Lower lobe of right lung (tissue), 2 donors: ENCODE results near the gene DLEC1. TPM values are rescaled to one million over a fixed set of nuclear protein-coding genes. Genes with fewer than 3 reads are reported as not detected.
A peak's percentile ranks its signal among the peaks of the same experiment; 100 is the strongest.
"Not testable (repeated sequence)": the region's sequence is repeated elsewhere in the genome, so short reads cannot be mapped to it uniquely, and the experiment has no call there.

Source experiments
- ATAC-seq, 2 donors: fragments of 200-7000 bp; cut with Tn5 transposase; one replicate each; pipeline ENCODE4 v1.9.1; 2020 to 2022; ENCODE audit warnings: mild to moderate bottlenecking in 2 of 2, moderate library complexity in 2 of 2
- DNase-seq: peaks from one replicate; pipeline ENCODE4 v3.0.0-alpha.2; 2020
- H3K27ac ChIP-seq: fragments of 200-600 bp; one replicate; pipeline ENCODE4 v1.8.0; 2022
- H3K27me3 ChIP-seq: fragments of 200-600 bp; one replicate; pipeline ENCODE4 v1.8.0; 2022; ENCODE audit warnings: low read depth
- H3K36me3 ChIP-seq: fragments of 200-600 bp; one replicate; pipeline ENCODE4 v1.8.0; 2022; ENCODE audit warnings: mild to moderate bottlenecking
- H3K4me1 ChIP-seq: fragments of 200-600 bp; one replicate; pipeline ENCODE4 v1.8.0; 2022
- H3K4me3 ChIP-seq: fragments of 200-600 bp; one replicate; pipeline ENCODE4 v1.8.0; 2022; ENCODE audit warnings: mild to moderate bottlenecking
- H3K9me3 ChIP-seq: fragments of 200-600 bp; one replicate; pipeline ENCODE4 v1.8.0; 2022
- intact Hi-C: fragments of 100-400 bp; cut with DNase I; formaldehyde crosslinking; loops from one replicate; pipeline ENCODE4 v1.11.0; 2022
- total RNA-seq: library from RNA; stranded (reverse); fragmentation: NEBNext Ultra II Directional; extraction: Animal tissue kit (Norgen Biotek cat#: 25700); gene quantifications from one replicate; pipeline ENCODE4 v1.2.1, GENCODE V29; 2021
- TF ChIP-seq, protein P1 (sequence below): fragments of 200-600 bp; IDR thresholded peaks from one replicate; pipeline ENCODE4 v1.8.0; 2022; ENCODE audit warnings: antibody characterized with exemption, mild to moderate bottlenecking
- donor health status: DM: no; HTN: yes; CAD: no; lungs with severe emphysema.

The DLEC1 gene
- total RNA-seq, 1 donor from 2014 or later, result 15.0 TPM

DNA sequence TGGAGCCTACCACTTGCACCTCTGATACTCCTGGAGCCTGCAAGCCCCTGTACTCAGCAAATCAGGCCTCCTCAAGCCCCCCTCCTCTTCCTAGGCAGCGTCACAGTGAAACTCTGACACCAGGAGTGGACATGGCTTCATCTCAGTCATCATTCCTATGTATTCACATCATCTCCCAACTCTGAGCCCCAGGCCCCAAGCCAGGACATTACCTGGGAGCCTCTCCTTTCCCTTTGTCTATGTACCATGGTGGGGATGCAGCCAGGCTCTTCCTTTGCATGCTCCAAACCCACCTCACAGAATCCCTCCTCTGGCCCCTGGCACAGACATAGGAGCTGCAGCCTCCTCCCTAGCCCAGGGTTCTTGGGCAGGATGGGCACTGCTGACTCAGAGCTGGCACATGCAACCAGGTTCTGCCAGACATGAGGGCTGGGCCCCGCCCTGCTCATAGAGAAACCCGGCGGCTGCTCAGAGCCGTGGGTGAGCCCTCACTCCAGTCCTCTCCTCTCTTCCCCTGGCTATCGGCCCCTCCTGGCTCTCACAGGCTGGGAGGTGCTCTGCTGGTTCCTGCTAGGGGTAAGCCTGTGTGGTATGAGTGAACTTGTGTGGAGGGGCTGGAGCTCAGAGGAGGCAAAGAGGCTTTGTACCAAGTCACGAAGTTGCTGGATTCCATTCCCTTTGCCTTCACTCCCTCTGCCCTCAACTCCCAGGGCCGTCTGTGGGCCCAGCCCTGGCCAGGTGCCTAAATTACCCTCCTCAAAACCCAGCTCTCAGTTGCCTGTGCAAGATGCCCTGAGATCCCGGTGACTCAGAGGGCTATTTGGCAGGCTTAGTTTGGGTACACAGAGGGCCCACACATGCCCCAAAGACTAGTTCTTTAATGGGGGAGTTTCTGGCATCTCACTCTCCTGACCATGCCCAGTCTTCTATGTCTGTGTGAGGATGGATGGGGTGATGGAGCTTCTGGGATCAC lies 7.7 kb upstream of the DLEC1 start:
- intact Hi-C loops, result no loop called here
- H3K27ac ChIP-seq, result peak overlapping the region; percentile 88
- H3K9me3 ChIP-seq, result no peaks in the 10 kb centered on the region
- H3K36me3 ChIP-seq, result no peaks in the 10 kb centered on the region
- no peaks in the 10 kb centered on the region for H3K27me3 ChIP-seq
- H3K4me3 ChIP-seq, result no peak overlapping the region
- H3K4me1 ChIP-seq, result peaks cover 32% of the 10 kb centered on the region
- DNase-seq (peak; percentile 87), ATAC-seq (peak; percentile 75 to 81)
- TF ChIP-seq, protein P1, sequence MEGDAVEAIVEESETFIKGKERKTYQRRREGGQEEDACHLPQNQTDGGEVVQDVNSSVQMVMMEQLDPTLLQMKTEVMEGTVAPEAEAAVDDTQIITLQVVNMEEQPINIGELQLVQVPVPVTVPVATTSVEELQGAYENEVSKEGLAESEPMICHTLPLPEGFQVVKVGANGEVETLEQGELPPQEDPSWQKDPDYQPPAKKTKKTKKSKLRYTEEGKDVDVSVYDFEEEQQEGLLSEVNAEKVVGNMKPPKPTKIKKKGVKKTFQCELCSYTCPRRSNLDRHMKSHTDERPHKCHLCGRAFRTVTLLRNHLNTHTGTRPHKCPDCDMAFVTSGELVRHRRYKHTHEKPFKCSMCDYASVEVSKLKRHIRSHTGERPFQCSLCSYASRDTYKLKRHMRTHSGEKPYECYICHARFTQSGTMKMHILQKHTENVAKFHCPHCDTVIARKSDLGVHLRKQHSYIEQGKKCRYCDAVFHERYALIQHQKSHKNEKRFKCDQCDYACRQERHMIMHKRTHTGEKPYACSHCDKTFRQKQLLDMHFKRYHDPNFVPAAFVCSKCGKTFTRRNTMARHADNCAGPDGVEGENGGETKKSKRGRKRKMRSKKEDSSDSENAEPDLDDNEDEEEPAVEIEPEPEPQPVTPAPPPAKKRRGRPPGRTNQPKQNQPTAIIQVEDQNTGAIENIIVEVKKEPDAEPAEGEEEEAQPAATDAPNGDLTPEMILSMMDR, result no peak

GRCh38 chr3:38032328-38032865 lies 6.6 kb upstream of the DLEC1 start:
- no peaks in the 10 kb centered on the region for H3K9me3 ChIP-seq
- H3K36me3 ChIP-seq, result no peaks in the 10 kb centered on the region
- ATAC-seq (no peak), DNase-seq (no peak)
- H3K4me3 ChIP-seq, result no peak overlapping the region
- H3K27me3 ChIP-seq, result no peaks in the 10 kb centered on the region
- intact Hi-C loops, result no loop called here
- TF ChIP-seq, protein P1, result no peak
- no peak overlapping the region for H3K27ac ChIP-seq
- H3K4me1 ChIP-seq, result peaks cover 31% of the 10 kb centered on the region

DNA sequence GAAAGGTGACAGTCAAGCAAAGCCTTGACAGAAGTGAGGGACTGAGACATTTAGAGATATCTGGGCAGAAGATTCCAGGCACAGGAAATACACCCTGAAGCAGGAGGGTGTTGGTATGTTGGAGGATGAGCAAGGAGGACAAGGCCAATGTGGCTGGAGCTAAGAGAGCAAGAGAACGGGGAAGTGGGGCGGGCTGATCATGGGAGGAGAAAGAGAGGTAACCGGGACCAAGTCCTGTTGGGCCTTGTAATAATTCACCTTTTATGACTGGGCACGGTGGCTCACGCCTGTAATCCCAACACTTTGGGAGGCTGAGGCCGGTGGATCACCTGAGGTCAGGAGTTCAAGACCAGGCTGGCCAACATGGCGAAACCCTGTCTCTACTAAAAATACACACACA lies 5.4 kb upstream of the DLEC1 start:
- H3K36me3 ChIP-seq, DNase-seq, H3K9me3 ChIP-seq, H3K27me3 ChIP-seq, H3K27ac ChIP-seq, H3K4me3 ChIP-seq, ATAC-seq, intact Hi-C loops: not testable (repeated sequence)
- peaks cover 28% of the 10 kb centered on the region for H3K4me1 ChIP-seq

DNA sequence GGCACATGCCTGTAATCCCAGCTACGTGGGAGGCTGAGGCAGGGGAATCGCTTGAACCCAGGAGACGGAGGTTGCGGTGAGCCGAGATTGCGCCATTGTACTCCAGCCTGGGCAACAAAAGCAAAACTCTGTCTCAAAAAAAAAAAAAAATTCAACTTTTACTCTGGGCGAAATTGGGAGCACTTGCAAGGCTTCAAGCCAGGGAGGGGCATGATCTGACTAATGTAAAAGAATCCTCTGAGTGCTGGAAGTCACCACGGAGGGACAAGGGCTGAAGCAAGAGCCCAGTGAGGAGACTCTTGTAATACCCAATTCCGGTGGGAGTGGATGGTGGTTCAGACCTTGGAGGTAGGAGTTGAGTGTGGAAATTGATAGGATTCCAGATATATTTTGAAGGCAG lies 4.7 kb upstream of the DLEC1 start:
- H3K4me3 ChIP-seq, H3K36me3 ChIP-seq, ATAC-seq, DNase-seq, H3K27ac ChIP-seq, H3K9me3 ChIP-seq, intact Hi-C loops, H3K27me3 ChIP-seq: not testable (repeated sequence)
- H3K4me1 ChIP-seq, result peaks cover 31% of the 10 kb centered on the region

DNA sequence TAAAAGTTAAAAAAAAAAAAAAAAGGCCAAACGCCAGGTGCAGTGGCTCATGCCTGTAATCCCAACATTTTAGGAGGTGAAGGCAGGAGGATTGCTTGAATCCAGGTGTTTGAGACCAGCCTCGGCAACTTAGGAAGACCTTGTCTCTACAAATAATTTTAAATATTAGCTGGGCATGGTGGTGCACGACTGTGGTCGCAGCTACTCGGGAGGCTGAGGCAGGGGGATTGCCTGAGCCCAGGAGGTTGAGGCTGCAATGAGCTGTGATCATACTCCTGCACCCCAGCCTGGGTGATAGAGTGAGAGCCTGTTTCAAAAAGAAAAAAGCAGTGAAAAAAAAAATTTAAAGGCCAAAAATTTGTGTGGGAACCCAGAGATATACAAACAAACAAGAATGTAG lies 2.7 kb upstream of the DLEC1 start:
- Histone ChIP-seq H3K9me3 (no peaks in the 10 kb centered on the region), H3K36me3 (no peaks in the 10 kb centered on the region), H3K4me3 (no peak overlapping the region), H3K4me1 (peaks cover 29% of the 10 kb centered on the region), H3K27me3 (no peaks in the 10 kb centered on the region), H3K27ac (no peak overlapping the region)
- DNase-seq (no peak), ATAC-seq (no peak)
- TF ChIP-seq, protein P1, result no peak
- intact Hi-C loops, result no loop called here

GRCh38 chr3:38036906-38037305 lies 2.1 kb upstream of the DLEC1 start:
- intact Hi-C loops, result no loop called here

More at GRCh38 chr3:38036906-38037305, 2.1 kb upstream of the DLEC1 start:
- Histone ChIP-seq H3K4me3 (no peak overlapping the region), H3K4me1 (peaks cover 25% of the 10 kb centered on the region), H3K27ac (no peak overlapping the region), H3K36me3 (no peaks in the 10 kb centered on the region), H3K27me3 (no peaks in the 10 kb centered on the region), H3K9me3 (no peaks in the 10 kb centered on the region)
- ATAC-seq (no peak), DNase-seq (no peak)
- TF ChIP-seq, protein P1, result no peak
